Liver (tissue), 9 donors: ENCODE data around the gene IGLON5. TPM values are rescaled to one million over a fixed set of nuclear protein-coding genes. Genes with fewer than 3 reads are reported as not detected.

Experiments
- DNase-seq: peaks from one replicate; pipeline ENCODE4 v3.0.0-alpha.2; 2017; ENCODE audit warnings: low spot score
- H3K27ac ChIP-seq, 2 donors: one replicate each; pipeline ENCODE4 v1.7.0; 2013; ENCODE audit warnings: inconsistent platforms in 2 of 2, low read length in 2 of 2, control low read depth in 1 of 2, low read depth in 1 of 2, mild to moderate bottlenecking in 1 of 2
- H3K27me3 ChIP-seq, 4 donors: one replicate each; pipeline versions ENCODE4 v1.6.1 to v1.7.0; 2013; ENCODE audit warnings: low read length in 3 of 4, inconsistent platforms in 1 of 4, mild to moderate bottlenecking in 1 of 4, moderate library complexity in 1 of 4; ENCODE audit not compliant: control insufficient read depth in 4 of 4, insufficient read depth in 4 of 4
- H3K36me3 ChIP-seq, 4 donors: one replicate each; pipeline versions ENCODE4 v1.6.1 to v1.7.0; 2013; ENCODE audit warnings: low read length in 3 of 4, mild to moderate bottlenecking in 3 of 4, low read depth in 1 of 4, moderate library complexity in 1 of 4; ENCODE audit not compliant: control insufficient read depth in 4 of 4, insufficient read depth in 3 of 4
- H3K4me1 ChIP-seq, 4 donors: one replicate each; pipeline versions ENCODE4 v1.6.1 to v1.7.0; 2013; ENCODE audit warnings: low read length in 3 of 4, mild to moderate bottlenecking in 3 of 4, moderate library complexity in 1 of 4; ENCODE audit not compliant: control insufficient read depth in 4 of 4, insufficient read depth in 4 of 4
- H3K4me3 ChIP-seq, 3 donors: one replicate each; pipeline versions ENCODE4 v1.6.1 to v1.7.0; 2013; ENCODE audit warnings: low read length in 3 of 3, control low read depth in 1 of 3, low read depth in 1 of 3, mild to moderate bottlenecking in 1 of 3
- H3K9ac ChIP-seq, 2 donors: one replicate each; pipeline ENCODE4 v1.7.0; 2013; ENCODE audit warnings: low read length in 2 of 2, mild to moderate bottlenecking in 2 of 2, moderate library complexity in 2 of 2, control low read depth in 1 of 2, low read depth in 1 of 2
- H3K9me3 ChIP-seq, 4 donors: one replicate each; pipeline versions ENCODE4 v1.6.1 to v1.7.0; 2013; ENCODE audit warnings: low read length in 3 of 4; ENCODE audit not compliant: control insufficient read depth in 4 of 4
- EGR1 ChIP-seq, 2 donors: IDR thresholded peaks; 2 replicates each; pipeline ENCODE4 v1.6.1; 2016 to 2018; ENCODE audit warnings: antibody characterized with exemption in 2 of 2, low read depth in 2 of 2
- FOXA1 ChIP-seq: IDR thresholded peaks from 2 replicates; pipeline ENCODE4 v1.6.1; 2016; ENCODE audit warnings: antibody characterized with exemption
- FOXA2 ChIP-seq: IDR thresholded peaks from 2 replicates; pipeline ENCODE4 v1.6.1; 2016; ENCODE audit warnings: antibody characterized with exemption
- GABPA ChIP-seq, 2 donors: IDR thresholded peaks in 1 of 2; conservative IDR thresholded peaks in 1 of 2; 2 replicates each; pipeline ENCODE4 v1.6.1; 2016; ENCODE audit warnings: antibody characterized with exemption in 2 of 2, mild to moderate bottlenecking in 1 of 2, moderate library complexity in 1 of 2
- HNF4A ChIP-seq, 2 donors: conservative IDR thresholded peaks; 2 replicates each; pipeline ENCODE4 v1.6.1; 2016; ENCODE audit warnings: antibody characterized with exemption in 2 of 2, mild to moderate bottlenecking in 2 of 2
- HNF4G ChIP-seq: IDR thresholded peaks from 2 replicates; pipeline ENCODE4 v1.6.1; 2016; ENCODE audit warnings: antibody characterized with exemption
- JUND ChIP-seq, 2 donors: IDR thresholded peaks; 2 replicates each; pipeline ENCODE4 v1.6.1; 2016; ENCODE audit warnings: antibody characterized with exemption in 2 of 2
- NR2F2 ChIP-seq: IDR thresholded peaks from 2 replicates; pipeline ENCODE4 v1.6.1; 2016; ENCODE audit warnings: antibody characterized with exemption
- RXRA ChIP-seq, 2 donors: IDR thresholded peaks; 2 replicates each; pipeline ENCODE4 v1.6.1; 2017 to 2018; ENCODE audit warnings: antibody characterized with exemption in 2 of 2, mild to moderate bottlenecking in 1 of 2
- SP1 ChIP-seq: IDR thresholded peaks from 2 replicates; pipeline ENCODE4 v1.6.1; 2018; ENCODE audit warnings: antibody characterized with exemption, mild to moderate bottlenecking
- TAF1 ChIP-seq: conservative IDR thresholded peaks from 2 replicates; pipeline ENCODE4 v1.6.1; 2016; ENCODE audit warnings: antibody characterized with exemption, mild to moderate bottlenecking
- YY1 ChIP-seq: IDR thresholded peaks from 2 replicates; pipeline ENCODE4 v1.6.1; 2016; ENCODE audit warnings: antibody characterized with exemption, mild to moderate bottlenecking
- WGBS: extraction: QIAGEN DNeasy Blood & Tissue Kit; methylation state at CpG from one replicate; pipeline ENCODE4 v1.1.7; 2013; 5-methylcytosine and 5-hydroxymethylcytosine counted together
- polyA plus RNA-seq, 2 donors: library from polyadenylated mRNA; stranded (reverse) in 1 of 2; unstranded in 1 of 2; fragments of 200-250 nt in 1 of 2; fragments of >200 nt in 1 of 2; fragmentation: Nextera tagmentation in 1 of 2; extraction: Ambion mirVana in 1 of 2; gene quantifications; one replicate each; pipeline versions ENCODE4 v1.2.1 to v1.2.3, GENCODE V29; 2013 to 2015
- total RNA-seq, 2 donors: library from RNA; depleted of rRNA; stranded (reverse); fragments of >200 nt; gene quantifications; one replicate each; pipeline ENCODE4 v1.2.3, GENCODE V29; 2014
- TF ChIP-seq, protein P1 (sequence below): IDR thresholded peaks from 2 replicates; pipeline ENCODE4 v1.6.1; 2016; ENCODE audit warnings: antibody characterized with exemption
- TF ChIP-seq, protein P2 (sequence below): fragments of 150-350 bp; IDR thresholded peaks from 2 replicates; pipeline ENCODE4 v1.5.1; 2017; ENCODE audit warnings: improper control_type of control experiment, low read depth, low read length; ENCODE audit not compliant: missing input control
- TF ChIP-seq, protein P3 (sequence below): IDR thresholded peaks from 2 replicates; pipeline ENCODE4 v1.6.1; 2016; ENCODE audit warnings: antibody characterized with exemption, mild to moderate bottlenecking
- TF ChIP-seq, protein P4 (sequence below): IDR thresholded peaks from 2 replicates; pipeline ENCODE4 v1.6.1; 2016; ENCODE audit warnings: antibody characterized with exemption
- donor health status: healthy.
- donor health status: healthy.
- donor health status: healthy.
- donor health status: healthy.
- donor health status: healthy.

Gene IGLON5
- total and polyA plus RNA-seq, 4 donors, result 0.25 to 0.46 (median 0.25) TPM; not detected in 1

DNA sequence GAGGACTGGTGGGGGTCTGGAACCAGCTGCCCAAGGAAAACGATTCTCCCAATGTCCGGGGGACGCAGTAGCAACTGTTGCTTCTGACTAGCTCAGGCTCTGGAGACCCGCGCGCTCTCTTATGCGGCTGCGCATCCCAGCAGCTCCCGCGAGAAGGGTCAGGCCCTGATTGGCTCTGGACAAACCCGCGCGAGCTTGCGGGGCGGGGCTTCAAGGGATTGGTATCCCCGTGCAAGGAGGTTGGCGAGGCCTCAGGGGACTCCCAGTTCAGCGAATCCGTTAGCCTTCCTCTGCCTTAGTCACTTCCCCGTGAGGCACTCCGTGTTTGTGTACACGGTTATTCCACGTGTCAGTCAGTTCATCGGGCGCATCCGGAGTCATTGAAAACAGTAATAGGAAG lies 40.4 kb upstream of the IGLON5 start:
- WGBS, result 45% methylated on average over 26 of the region's 26 CpGs
- no peak for TF ChIP-seq TAF1
- TF ChIP-seq, protein P1, sequence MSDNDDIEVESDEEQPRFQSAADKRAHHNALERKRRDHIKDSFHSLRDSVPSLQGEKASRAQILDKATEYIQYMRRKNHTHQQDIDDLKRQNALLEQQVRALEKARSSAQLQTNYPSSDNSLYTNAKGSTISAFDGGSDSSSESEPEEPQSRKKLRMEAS, result no peak
- no peak for TF ChIP-seq SP1
- TF ChIP-seq, protein P2, sequence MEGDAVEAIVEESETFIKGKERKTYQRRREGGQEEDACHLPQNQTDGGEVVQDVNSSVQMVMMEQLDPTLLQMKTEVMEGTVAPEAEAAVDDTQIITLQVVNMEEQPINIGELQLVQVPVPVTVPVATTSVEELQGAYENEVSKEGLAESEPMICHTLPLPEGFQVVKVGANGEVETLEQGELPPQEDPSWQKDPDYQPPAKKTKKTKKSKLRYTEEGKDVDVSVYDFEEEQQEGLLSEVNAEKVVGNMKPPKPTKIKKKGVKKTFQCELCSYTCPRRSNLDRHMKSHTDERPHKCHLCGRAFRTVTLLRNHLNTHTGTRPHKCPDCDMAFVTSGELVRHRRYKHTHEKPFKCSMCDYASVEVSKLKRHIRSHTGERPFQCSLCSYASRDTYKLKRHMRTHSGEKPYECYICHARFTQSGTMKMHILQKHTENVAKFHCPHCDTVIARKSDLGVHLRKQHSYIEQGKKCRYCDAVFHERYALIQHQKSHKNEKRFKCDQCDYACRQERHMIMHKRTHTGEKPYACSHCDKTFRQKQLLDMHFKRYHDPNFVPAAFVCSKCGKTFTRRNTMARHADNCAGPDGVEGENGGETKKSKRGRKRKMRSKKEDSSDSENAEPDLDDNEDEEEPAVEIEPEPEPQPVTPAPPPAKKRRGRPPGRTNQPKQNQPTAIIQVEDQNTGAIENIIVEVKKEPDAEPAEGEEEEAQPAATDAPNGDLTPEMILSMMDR, result no peak
- TF ChIP-seq YY1, result no peak
- no peak for TF ChIP-seq GABPA (IDR thresholded peaks at IDR 0.05 in 1 of 2, conservative IDR thresholded peaks at IDR 0.05 in 1 of 2)
- no peak for TF ChIP-seq HNF4A (conservative IDR thresholded peaks at IDR 0.05)
- Histone ChIP-seq H3K9ac (no peak overlapping the region), H3K4me1 (no peaks in the 10 kb centered on the region), H3K36me3 (no peaks in the 10 kb centered on the region), H3K9me3 (no peaks in the 10 kb centered on the region), H3K27ac (no peak overlapping the region), H3K4me3 (no peak overlapping the region), H3K27me3 (peaks cover 0 to 6% (median 2%) of the 10 kb centered on the region in 4 donors)
- no peak for DNase-seq

DNA sequence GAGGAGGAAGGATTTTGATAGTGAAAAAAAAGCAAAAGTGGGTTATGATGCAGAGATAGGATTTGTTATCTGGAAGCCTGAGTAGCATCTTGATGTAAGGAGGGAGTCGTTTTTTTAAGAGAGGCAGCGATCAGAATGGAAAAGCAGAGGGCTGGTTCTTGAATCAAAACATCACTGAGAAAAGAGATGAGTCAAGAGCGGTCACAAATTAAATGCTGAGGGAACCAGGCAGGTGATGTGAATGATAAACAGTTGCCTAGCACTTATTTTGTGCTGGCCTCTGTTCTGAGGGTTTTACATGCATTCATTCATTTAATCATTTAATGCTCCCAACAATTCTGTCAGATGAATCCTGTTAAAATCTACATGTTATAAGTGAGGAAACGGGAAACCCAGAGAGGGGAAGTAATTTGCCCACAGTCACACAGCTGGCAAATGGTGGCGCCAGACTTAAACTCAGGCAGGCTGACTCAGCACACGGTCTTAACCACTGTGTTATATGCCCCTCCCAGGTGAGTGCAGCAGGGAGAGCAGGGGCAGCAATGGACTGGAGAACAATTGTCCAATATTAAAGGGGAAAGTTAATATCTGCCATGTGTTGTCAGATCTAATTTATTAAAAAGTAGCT lies 39.1 kb upstream of the IGLON5 start:
- Histone ChIP-seq H3K9ac (no peak overlapping the region), H3K36me3 (no peaks in the 10 kb centered on the region), H3K27me3 (peaks cover 0 to 6% (median 2%) of the 10 kb centered on the region in 4 donors), H3K4me3 (no peak overlapping the region), H3K9me3 (no peaks in the 10 kb centered on the region), H3K4me1 (no peaks in the 10 kb centered on the region), H3K27ac (no peak overlapping the region)
- 60% methylated on average over 6 of the region's 6 CpGs for WGBS
- DNase-seq, result no peak
- TF ChIP-seq EGR1 (IDR thresholded peaks at IDR 0.05; ENCODE audit: low read depth in 2 of 2) (no peak), TAF1 (no peak), JUND (IDR thresholded peaks at IDR 0.05) (no peak), YY1 (no peak), HNF4G (no peak), HNF4A (conservative IDR thresholded peaks at IDR 0.05) (no peak), FOXA1 (no peak), RXRA (IDR thresholded peaks at IDR 0.05) (no peak), FOXA2 (no peak), SP1 (no peak), GABPA (IDR thresholded peaks at IDR 0.05 in 1 of 2, conservative IDR thresholded peaks at IDR 0.05 in 1 of 2) (no peak), NR2F2 (no peak)
- TF ChIP-seq, protein P3, sequence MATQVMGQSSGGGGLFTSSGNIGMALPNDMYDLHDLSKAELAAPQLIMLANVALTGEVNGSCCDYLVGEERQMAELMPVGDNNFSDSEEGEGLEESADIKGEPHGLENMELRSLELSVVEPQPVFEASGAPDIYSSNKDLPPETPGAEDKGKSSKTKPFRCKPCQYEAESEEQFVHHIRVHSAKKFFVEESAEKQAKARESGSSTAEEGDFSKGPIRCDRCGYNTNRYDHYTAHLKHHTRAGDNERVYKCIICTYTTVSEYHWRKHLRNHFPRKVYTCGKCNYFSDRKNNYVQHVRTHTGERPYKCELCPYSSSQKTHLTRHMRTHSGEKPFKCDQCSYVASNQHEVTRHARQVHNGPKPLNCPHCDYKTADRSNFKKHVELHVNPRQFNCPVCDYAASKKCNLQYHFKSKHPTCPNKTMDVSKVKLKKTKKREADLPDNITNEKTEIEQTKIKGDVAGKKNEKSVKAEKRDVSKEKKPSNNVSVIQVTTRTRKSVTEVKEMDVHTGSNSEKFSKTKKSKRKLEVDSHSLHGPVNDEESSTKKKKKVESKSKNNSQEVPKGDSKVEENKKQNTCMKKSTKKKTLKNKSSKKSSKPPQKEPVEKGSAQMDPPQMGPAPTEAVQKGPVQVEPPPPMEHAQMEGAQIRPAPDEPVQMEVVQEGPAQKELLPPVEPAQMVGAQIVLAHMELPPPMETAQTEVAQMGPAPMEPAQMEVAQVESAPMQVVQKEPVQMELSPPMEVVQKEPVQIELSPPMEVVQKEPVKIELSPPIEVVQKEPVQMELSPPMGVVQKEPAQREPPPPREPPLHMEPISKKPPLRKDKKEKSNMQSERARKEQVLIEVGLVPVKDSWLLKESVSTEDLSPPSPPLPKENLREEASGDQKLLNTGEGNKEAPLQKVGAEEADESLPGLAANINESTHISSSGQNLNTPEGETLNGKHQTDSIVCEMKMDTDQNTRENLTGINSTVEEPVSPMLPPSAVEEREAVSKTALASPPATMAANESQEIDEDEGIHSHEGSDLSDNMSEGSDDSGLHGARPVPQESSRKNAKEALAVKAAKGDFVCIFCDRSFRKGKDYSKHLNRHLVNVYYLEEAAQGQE, result no peak
- TF ChIP-seq, protein P1, result no peak
- TF ChIP-seq, protein P2, result no peak
- TF ChIP-seq, protein P4, sequence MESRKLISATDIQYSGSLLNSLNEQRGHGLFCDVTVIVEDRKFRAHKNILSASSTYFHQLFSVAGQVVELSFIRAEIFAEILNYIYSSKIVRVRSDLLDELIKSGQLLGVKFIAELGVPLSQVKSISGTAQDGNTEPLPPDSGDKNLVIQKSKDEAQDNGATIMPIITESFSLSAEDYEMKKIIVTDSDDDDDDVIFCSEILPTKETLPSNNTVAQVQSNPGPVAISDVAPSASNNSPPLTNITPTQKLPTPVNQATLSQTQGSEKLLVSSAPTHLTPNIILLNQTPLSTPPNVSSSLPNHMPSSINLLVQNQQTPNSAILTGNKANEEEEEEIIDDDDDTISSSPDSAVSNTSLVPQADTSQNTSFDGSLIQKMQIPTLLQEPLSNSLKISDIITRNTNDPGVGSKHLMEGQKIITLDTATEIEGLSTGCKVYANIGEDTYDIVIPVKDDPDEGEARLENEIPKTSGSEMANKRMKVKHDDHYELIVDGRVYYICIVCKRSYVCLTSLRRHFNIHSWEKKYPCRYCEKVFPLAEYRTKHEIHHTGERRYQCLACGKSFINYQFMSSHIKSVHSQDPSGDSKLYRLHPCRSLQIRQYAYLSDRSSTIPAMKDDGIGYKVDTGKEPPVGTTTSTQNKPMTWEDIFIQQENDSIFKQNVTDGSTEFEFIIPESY, result no peak
